Tibial nerve (tissue), 4 donors: ENCODE results near the gene BTC.

Experiments used
- CTCF ChIP-seq, 5 experiments: fragments of 200-600 bp in 3 of 5; fragments of 450-650 bp in 2 of 5; sonication (generic) in 3 of 5; IDR thresholded peaks; one replicate each; pipeline ENCODE4 v1.5.1; 2016 to 2019; ENCODE audit warnings: antibody characterized with exemption in 5 of 5, mild to moderate bottlenecking in 3 of 5, moderate library complexity in 2 of 5
- EP300 ChIP-seq, 2 donors: sonication (generic); formaldehyde crosslinking; IDR thresholded peaks; one replicate each; pipeline ENCODE4 v1.6.1; 2017; ENCODE audit warnings: antibody characterized with exemption in 2 of 2, mild to moderate bottlenecking in 1 of 2

- TF ChIP-seq CTCF (IDR thresholded peaks at IDR 0.05) (no peak), EP300 (IDR thresholded peaks at IDR 0.05) (no peak)
These were observed 79.7 kb downstream of the BTC start for GRCh38 chr4:74714611-74715130.
